ENCODE data around the gene HORMAD2.

Gene HORMAD2

GRCh38 chr22:30033901-30034300 is 46.4 kb upstream of the HORMAD2 start:
- no peak for TF ChIP-seq USF1 (IDR thresholded peaks at IDR 0.05)

- TF ChIP-seq FOXM1 (IDR thresholded peaks at IDR 0.05; ENCODE audit: borderline replicate concordance, low read depth) (no peak), CEBPB (IDR thresholded peaks at IDR 0.05) (no peak), YY1 (IDR thresholded peaks at IDR 0.05; ENCODE audit: low read depth) (no peak), USF1 (IDR thresholded peaks at IDR 0.05) (no peak), ZBTB7A (IDR thresholded peaks at IDR 0.05; ENCODE audit: low read depth) (no peak), EGR1 (IDR thresholded peaks at IDR 0.05) (no peak), EP300 (IDR thresholded peaks at IDR 0.05; ENCODE audit: borderline replicate concordance) (no peak), TAF1 (IDR thresholded peaks at IDR 0.05; ENCODE audit: low read depth) (no peak)
Observed at GRCh38 chr22:30036656-30037055, 43.6 kb upstream of the HORMAD2 start.

- TF ChIP-seq EP300 (IDR thresholded peaks at IDR 0.05; ENCODE audit: borderline replicate concordance) (peak; percentile 48; the same call in 1 of the 2 replicates), YY1 (IDR thresholded peaks at IDR 0.05; ENCODE audit: low read depth) (no peak), CEBPB (IDR thresholded peaks at IDR 0.05) (no peak), EGR1 (IDR thresholded peaks at IDR 0.05) (no peak), USF1 (IDR thresholded peaks at IDR 0.05) (no peak), ZBTB7A (IDR thresholded peaks at IDR 0.05; ENCODE audit: low read depth) (no peak), TAF1 (IDR thresholded peaks at IDR 0.05; ENCODE audit: low read depth) (no peak), NFIC (IDR thresholded peaks at IDR 0.05) (peak; percentile 83), TEAD4 (IDR thresholded peaks at IDR 0.05) (0 out of 2 replicates have a peak, but pooled peaks have one; percentile 33), RAD21 (IDR thresholded peaks at IDR 0.05; ENCODE audit: low read depth) (no peak), MAX (IDR thresholded peaks at IDR 0.05) (no peak; the same call in 1 of the 2 replicates), REST (IDR thresholded peaks at IDR 0.05; ENCODE audit: low read depth) (no peak), FOXM1 (IDR thresholded peaks at IDR 0.05; ENCODE audit: borderline replicate concordance, low read depth) (no peak), TCF12 (IDR thresholded peaks at IDR 0.05; ENCODE audit: low read depth) (peak; percentile 46; the same call in 1 of the 2 replicates), CREB1 (IDR thresholded peaks at IDR 0.05; ENCODE audit: low read depth) (peak; percentile 79)
Observed at GRCh38 chr22:30038219-30038618, 42.0 kb upstream of the HORMAD2 start.

- no peak for TF ChIP-seq NFIC (IDR thresholded peaks at IDR 0.05)
- TF ChIP-seq ZBTB7A (IDR thresholded peaks at IDR 0.05; ENCODE audit: low read depth): no peak
- TF ChIP-seq YY1 (IDR thresholded peaks at IDR 0.05; ENCODE audit: low read depth): no peak
- no peak for TF ChIP-seq TAF1 (IDR thresholded peaks at IDR 0.05; ENCODE audit: low read depth)
- no peak for TF ChIP-seq CEBPB (IDR thresholded peaks at IDR 0.05)
- TF ChIP-seq CREB1 (IDR thresholded peaks at IDR 0.05; ENCODE audit: low read depth): no peak
- no peak for TF ChIP-seq USF1 (IDR thresholded peaks at IDR 0.05)
- TF ChIP-seq REST (IDR thresholded peaks at IDR 0.05; ENCODE audit: low read depth): no peak
- TF ChIP-seq TCF12 (IDR thresholded peaks at IDR 0.05; ENCODE audit: low read depth): no peak
- no peak for TF ChIP-seq EP300 (IDR thresholded peaks at IDR 0.05; ENCODE audit: borderline replicate concordance)
- TF ChIP-seq FOXM1 (IDR thresholded peaks at IDR 0.05; ENCODE audit: borderline replicate concordance, low read depth): no peak
- no peak for TF ChIP-seq EGR1 (IDR thresholded peaks at IDR 0.05)
- no peak for TF ChIP-seq RAD21 (IDR thresholded peaks at IDR 0.05; ENCODE audit: low read depth)
Observed at GRCh38 chr22:30040499-30041260, 39.6 kb upstream of the HORMAD2 start.

GRCh38 chr22:30041475-30041874 is 38.8 kb upstream of the HORMAD2 start:
- no peak for TF ChIP-seq REST (IDR thresholded peaks at IDR 0.05; ENCODE audit: low read depth)
- TF ChIP-seq YY1 (IDR thresholded peaks at IDR 0.05; ENCODE audit: low read depth): no peak
- TF ChIP-seq RAD21 (IDR thresholded peaks at IDR 0.05; ENCODE audit: low read depth): no peak
- no peak for TF ChIP-seq TEAD4 (IDR thresholded peaks at IDR 0.05)
- no peak for TF ChIP-seq EGR1 (IDR thresholded peaks at IDR 0.05)
- no peak for TF ChIP-seq TCF12 (IDR thresholded peaks at IDR 0.05; ENCODE audit: low read depth)
- TF ChIP-seq ZBTB7A (IDR thresholded peaks at IDR 0.05; ENCODE audit: low read depth): no peak
- no peak for TF ChIP-seq MAX (IDR thresholded peaks at IDR 0.05)
- TF ChIP-seq FOXM1 (IDR thresholded peaks at IDR 0.05; ENCODE audit: borderline replicate concordance, low read depth): no peak
